HG03565 (cell line): Measurements from ENCODE around the gene RAB9A.
"Not testable (repeated sequence)": the region's sequence is repeated elsewhere in the genome, so short reads cannot be mapped to it uniquely, and the experiment has no call there.

Experiments used
- ATAC-seq: cut with Tn5 transposase; IDR thresholded peaks from one replicate; pipeline ENCODE4 v1.9.1; 2021; ENCODE audit warnings: mild to moderate bottlenecking, moderate library complexity; ENCODE audit not compliant: unreplicated experiment

Gene RAB9A

DNA sequence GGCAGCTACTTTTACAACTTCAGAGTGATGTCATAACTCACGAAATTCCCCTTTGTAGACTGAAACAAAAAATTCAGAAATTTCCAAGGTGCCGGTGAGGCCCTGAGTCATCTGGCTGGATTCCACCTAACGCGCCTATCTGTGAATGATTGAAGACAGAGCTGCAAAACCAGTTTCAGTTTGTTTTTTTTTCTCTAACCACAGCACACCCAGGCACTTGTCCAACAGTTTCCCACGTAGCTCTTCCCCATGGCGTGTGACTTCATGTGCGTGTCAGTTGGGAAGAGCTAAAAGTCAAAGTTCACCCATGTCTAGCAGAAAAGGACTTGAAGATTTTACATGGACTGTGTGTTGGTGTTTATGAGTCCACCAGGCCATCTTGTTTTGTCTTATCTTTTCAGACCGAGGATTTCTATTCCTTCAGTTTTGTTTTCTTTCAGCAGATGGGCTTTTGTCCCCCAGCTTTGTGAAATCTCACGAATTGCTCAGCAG lies 19.6 kb upstream of the RAB9A start:
- peak; percentile 74 for ATAC-seq

DNA sequence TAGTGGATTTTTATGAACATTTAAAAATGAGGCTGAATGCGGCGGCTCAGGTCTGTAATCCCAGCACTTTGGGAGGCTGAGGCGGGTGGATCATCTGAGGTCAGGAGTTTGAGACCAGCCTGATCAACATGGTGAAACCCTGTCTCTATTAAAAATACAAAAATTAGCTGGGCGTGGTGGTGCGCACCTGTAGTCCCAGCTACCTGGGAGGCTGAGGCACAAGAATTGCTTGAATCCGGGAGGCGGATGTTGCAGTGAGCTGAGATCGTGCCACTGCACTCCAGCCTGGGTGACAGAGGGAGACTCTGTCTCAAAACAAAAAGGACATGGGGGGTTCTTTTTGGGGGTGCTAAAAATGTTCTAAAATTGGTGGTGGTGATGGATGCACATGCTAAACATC lies 19.2 kb upstream of the RAB9A start:
- not testable (repeated sequence) for ATAC-seq

DNA sequence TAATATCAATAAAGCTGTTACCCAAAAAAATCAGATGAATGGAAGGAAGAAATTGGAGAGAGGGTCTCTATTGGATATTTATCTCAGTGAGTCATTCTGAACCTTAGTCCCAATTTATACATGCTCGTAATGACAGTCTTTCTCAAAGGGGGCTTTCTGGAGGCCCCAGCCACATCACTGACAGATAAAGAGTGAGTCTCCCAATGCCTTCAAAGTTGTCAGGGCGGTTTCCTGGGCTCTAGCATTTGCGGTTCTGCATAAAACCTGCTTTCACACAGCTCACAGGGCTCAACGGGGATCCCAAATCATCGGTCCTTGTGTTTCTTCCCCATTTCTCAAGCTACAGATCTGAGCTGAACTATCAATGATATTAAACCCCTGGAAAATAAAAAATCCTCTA lies 18.7 kb upstream of the RAB9A start:
- ATAC-seq, result no peak

DNA sequence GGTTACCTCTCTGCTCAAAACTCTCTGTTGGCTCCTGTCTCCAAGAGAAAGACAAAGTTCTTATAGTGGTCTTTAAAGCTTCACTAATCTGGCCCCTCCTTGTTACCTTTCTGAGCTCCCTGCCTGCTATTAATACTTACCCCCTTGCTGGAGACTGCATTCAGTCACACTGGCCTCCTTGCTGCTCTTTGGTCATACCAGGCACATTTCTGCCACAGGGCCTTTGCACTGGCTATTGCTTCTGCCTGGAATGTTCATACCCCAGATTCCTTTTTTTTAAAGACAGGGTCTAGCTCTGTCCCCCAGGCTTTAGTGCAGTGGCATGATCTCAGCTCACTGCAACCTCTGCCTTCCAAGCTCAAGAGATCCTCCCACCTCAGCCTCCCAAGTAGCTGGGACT lies 15.9 kb upstream of the RAB9A start:
- no peak for ATAC-seq

DNA sequence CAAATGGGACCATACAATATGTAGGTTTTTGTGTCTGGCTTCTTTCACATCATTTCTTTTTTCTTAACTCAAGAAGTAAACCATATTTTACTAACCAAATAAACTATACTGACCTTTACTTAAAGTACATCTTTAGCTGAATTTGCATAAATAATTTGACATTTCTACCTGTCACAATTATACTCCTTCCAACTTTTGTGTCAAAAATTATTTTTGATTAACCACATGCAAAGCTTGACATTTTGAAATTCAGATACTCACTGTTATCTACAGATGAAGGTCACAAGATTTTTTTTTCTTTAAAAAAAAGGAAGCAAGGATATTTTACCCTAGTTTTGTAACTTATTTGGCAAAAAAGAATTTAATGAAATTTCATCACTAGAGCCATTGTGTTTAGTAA lies 12.0 kb upstream of the RAB9A start:
- no peak for ATAC-seq

DNA sequence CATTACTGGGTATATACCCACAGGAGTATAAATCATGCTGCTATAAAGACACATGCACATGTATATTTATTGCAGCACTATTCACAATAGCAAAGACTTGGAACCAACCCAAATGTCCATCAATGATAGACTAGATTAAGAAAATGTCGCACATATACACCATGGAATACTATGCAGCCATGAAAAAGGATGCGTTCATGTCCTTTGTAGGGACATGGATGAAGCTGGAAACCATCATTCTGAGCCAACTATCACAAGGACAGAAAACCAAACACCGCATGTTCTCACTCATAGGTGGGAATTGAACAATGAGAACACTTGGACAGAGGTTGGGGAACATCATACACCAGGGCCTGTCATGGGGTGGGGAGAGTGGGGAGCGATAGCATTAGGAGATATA lies 9.2 kb upstream of the RAB9A start:
- not testable (repeated sequence) for ATAC-seq

DNA sequence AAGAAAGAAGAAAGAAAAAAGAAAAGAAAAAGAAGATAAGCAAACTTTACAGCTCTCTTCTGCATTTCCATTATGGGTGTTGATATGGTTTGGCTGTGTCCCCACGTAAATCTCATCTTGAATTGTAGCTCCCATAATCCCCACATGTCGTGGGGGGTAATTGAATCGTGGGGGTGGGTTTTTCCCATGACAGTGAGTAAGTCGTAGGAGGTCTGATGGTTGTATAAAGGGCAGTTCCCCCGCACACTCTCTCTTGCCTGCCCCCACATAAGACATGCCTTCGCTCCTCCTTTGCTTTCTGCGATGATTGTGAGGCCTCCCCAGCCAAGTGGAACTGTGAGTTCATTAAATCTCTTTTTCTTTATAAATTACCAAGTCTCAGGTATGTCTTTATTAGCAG lies 7.3 kb upstream of the RAB9A start:
- no peak for ATAC-seq

DNA sequence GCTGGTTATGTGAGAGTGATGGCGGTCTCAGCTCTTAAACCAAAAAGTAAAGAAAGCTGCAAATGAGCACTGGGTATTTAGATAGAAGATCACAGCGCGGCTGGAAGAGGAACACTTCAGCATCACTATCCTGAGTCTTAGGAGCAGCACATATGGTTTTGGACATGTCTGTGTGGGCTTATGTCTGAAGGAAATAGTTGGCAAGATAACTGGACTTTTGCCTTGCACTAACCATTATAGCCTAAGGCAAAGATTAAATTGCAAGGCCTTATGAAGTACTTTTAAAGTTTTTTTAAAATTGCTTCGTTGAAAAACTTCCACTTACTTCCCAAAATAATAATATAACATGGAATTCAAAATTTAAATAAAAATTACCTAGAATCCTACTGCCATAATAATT lies 4.6 kb upstream of the RAB9A start:
- no peak for ATAC-seq

DNA sequence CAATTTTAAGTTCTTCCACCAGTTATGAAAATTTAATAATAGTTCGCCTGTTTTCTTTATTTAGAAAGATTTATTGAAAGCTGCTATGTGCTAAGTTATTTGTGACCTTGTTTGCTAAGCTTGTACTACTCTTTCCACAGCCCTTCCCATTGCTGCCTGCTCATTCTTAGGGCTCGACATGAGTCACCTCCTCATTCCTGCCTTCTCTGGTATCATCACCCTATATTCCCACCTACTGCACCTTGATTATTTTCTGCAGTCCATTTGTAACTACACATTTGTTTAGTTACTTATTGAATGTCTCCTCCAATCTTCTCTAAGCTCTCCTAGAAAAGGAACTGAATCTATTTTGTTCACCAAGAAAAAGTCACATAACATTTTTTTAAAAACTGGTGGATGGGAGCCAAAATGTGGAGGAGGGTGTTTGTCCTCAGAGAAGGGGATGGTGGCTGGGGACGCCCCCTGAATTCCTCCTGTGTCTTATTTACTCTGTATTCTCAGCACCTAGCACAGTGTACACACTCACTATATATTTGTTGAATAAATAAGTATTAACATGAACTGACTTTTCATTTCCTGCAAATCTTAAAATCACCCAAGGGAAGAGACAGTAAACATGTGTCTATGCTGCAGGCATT lies 3.7 kb upstream of the RAB9A start:
- ATAC-seq, result no peak

DNA sequence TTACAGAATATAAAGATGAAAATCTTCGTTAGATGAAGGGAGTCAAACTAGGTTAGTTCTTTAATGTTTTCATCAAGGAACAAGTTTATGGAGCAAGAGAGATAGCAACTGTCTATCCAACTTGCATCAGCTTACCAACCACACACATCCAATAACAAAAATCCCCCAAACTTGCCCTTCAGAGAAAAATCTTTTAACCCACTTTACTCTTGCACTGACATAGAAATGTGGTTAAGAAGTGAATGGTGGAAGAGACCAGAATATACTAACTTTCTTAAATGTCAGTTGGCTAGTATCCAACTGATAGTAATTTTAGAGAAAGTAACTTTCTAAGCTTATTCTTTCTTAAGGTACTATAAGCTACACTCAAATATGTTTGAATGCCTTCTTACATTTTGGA lies 1.7 kb upstream of the RAB9A start:
- no peak for ATAC-seq

DNA sequence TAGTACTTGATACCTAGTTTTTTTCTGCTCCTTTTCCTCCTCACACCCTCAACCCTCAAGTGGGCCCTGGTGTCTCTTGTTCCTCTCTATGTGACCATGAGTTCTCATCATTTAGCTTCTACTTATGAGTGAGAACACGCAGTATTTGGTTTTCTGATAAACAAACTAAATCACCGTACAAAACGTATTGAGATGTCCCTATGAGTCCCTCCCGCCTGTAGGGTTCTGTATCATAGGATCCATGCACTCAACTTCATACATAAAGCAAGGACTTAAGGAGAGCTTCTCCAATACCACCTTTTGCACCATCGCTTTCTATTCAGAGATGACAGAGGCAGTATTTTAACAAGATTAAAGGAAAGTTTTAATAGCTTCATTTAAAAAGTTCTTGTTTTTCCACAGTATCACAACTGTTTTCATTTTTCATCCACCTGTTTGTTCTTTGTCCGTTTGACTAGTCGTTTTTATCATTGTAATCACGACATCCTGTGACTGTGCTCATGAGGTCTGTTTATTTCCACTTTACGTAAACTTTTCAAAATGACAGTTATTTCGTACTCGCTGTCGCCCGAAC lies 457 bp upstream of the RAB9A start:
- ATAC-seq, result no peak

DNA sequence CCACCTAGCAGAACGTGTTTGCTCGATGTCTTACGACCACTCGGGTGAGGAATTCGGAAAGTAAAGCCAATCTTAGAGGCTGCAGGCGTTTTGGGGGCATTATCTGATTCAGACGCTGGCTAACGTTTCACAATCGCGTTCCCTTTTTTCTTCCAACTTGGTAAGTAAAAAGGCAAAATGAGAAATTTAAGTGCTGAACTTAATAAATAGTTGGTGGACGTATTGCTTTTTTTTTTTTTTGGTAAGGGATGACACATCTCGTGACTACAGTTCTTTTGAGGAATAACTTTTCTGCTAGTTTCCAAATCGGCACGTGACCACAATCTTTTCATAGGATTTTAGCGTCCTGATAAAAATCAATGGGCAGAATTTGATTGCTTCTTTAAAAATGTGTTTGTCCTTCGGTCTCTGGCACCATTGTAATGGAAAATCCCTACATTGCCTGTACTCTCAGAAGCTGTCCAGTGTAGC lies 848 bp downstream of the RAB9A start:
- no peak for ATAC-seq

DNA sequence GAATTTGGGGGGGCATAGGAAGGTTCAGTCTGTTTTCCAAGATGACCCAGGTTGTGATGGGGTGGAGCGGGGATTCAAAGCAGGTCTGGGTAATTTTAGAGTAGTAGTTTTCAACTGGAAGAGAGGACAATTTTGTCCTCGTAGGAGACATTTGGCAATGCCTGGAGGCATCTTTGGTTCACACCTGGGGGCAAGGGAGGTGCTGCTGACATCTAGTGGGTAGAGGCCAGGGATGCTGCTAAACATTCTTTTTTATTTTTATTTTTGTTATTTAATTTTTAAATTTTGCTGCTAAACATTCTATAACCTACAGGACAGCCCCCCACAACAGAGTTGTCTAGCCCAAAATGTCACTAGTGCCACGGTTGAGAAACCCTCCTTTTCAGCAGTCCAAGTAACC lies 1.9 kb downstream of the RAB9A start:
- no peak for ATAC-seq

DNA sequence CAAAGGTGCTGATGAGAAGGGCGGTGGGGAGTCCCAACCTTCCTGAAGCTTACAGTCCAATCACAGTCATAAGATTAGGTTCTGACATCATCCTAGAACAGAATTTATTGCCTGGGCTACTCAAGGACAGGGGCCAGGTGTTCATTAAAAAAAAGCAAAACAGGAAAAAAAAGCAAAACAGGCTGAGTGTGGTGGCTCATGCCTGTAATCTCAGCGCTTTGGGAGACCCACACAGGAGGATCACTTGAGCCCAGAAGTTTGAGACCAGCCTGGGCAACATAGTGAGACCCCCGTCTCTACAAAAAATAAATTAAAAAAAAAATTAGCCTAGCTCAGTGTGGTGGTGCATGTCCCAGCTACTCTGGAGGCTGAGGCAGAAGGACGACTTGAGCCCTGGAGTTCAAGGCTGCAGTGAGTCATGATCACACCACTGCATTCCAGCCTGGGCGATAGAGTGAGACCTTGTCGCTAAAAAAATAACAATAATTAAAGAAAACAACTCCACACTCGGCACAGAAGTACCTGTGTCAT lies 3.0 kb downstream of the RAB9A start:
- ATAC-seq, result no peak

DNA sequence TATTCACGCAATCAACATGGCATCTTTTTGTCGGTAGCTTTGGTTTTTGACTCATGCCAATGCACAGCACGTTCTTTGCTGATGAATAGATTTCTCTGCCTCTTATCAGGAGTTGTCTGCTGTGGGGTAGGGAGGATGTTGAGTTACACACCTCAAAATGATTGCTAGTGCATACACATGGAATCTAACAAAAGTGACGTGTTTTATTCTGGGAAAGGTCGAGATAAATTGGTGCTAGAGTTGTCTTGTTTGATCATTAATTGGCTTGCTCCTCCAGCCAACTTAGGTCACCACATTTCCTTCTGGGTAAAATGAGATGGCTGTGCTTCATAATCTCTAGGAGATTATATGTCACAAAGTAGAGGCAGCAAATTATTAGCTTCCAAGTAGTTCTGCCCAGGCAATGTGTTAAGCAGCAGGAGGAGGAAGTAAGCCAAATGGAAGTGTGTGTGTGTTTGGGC lies 3.9 kb downstream of the RAB9A start:
- no peak for ATAC-seq

DNA sequence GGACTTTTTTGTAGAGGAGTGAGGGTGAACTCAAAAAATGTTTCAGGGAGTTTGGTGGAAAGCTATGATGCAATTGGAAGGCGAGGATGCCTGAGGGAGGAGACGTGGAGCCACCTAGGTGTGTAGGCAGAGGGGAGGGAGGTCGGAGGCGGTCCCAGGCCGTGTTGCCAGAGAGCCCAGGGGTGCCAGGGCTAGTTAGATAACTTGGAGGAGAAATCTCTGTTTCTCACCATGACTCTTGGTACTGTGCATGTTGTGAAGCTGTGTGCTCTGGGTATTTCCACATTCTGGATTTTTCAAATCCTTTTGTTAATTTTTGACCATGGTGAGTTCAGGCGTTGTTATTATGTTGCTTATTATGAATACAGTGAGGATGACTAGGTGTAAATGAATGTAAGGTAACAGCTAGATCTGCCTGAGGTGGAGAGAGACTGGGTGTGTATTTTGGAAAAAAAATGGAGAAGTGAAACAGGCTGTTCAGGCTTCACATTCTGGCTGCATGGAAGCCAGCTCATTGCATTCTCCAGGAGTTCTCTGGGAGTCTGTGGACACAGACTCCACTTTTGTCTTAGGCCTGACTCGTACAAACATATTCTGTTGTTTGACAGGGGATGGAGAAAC lies 4.5 kb downstream of the RAB9A start:
- no peak for ATAC-seq

DNA sequence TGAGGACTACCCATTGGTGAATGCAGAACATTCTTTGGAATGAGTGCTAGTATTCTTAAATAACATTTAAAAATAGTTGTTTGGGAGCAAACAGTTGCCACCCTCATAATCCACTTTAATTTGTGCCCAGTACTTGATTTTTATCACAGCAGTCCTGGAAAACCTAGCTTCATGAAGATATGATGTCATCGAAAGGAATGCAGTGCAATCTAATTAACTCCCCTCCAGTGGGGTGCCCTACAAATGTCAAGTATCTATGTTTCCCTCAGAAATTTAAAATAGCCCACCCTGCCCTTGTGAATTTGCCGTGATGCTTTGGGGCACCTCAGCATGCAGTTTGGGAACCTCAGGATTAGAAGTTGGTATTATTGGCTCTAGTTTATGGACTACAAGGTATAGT lies 5.4 kb downstream of the RAB9A start:
- ATAC-seq, result no peak

DNA sequence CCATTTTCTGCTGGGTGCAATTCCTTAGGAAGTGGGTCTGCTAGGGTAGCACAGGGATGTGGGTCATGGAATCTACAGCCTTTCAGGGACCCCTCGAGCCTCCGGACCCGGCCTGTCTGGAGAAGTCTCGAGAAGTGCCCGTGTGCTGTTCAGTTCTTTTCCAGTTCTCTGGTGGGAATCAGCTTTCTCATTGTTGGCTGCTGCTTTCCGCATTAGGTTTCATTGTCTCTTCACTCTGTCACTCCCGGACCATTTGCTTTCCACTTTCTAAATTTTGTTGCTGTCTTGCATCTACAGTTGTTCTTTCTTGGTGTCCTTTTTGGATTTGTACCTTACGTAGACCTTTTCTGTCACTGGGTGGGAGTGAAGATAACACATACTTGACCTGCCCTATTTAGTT lies 6.1 kb downstream of the RAB9A start:
- no peak for ATAC-seq

DNA sequence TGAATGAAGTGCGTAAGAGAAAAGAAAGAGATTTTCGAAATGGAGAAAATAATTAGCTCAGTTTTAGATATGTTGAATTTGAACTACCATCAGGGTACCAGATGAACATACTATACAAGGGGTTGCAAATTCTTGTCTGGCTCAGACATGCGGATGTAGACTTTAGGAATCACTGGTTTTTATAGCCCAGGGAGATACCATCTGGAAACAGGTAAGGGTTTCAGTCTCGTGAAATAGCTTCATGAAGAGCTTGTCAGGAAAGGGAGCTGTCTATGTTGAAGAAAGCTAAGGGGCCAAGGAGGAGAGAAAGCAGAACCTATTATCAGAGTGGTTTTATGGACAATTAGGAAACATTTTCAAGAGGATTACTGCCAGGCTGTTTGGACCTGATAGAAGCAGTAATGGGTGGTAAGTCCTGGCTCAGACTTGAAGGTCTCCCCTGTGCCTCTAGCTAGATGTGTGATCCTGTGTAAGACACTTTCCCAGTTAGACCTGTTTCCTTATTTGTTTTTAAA lies 6.7 kb downstream of the RAB9A start:
- no peak for ATAC-seq

DNA sequence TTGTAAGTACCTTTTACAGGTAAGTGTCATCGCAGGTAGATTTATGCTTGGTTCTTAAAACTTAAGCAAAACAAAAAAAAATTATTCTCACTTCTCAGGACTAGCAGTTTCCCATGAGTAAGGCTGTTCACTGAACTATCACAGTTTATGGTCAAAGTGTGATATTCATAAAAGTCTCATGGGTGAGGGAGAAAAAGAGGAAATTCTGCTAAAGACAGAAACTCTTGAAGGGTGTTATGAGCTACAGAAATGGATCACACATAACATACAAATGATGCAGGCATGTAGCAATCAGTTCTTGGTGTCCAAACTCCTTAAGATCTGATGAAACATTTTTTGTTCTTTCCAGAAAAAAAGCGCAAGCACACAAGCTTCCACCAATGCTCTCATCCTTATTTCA lies 8.5 kb downstream of the RAB9A start:
- peak; percentile 47 for ATAC-seq

DNA sequence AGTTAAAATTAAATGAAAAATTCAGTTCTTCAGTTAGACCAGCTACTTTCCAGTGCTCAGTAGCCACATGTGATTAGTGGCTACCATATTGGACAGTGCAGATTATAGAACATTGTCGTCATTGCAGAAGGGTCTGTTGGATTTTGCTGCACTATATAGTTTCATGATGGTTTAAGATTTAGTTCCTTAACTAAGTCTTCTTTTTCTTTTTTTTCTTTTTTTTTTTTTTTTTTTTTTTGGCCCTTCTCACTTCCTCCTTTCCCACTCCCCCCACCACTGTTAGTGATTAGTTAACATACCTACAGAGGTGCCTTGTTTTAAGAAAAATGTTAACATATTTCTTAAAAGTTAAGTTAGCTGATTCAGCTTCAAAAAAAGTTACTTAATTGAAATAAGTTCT lies 9.0 kb downstream of the RAB9A start:
- no peak for ATAC-seq

DNA sequence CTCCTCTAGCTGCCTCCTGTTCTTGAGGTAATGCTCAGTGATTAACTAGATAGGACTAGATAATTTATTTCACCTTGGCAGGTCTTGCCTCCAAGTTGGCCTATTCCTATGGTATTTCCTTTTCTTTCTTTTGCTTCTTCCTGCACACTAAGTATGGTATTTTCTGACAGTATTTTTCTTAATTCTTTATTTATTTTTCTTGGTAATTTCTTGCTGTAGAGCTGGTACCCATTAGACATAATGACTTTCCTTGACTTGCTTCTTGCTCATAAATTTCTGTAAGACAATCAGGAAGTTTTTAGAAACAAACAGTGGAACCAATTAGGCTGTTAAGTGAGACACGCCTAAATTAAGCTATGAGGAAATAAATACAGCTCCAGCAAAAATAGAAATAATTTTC lies 9.5 kb downstream of the RAB9A start:
- ATAC-seq, result no peak
